Keratinocyte (primary cell): ENCODE measurements around the gene DACT2. TPM values are rescaled to one million over a fixed set of nuclear protein-coding genes. Genes with fewer than 3 reads are reported as not detected.

Experiments used
- DNase-seq: peaks from one replicate; pipeline ENCODE4 v3.0.0-alpha.2; 2011; ENCODE audit warnings: low read depth, missing footprints, low spot score
- FAIRE-seq: peaks from 2 replicates; lab custom pipeline; 2011; peaks lifted over from hg19 to GRCh38; lab: Jason Lieb, UNC
- H2AFZ ChIP-seq: 2 replicates; pipeline ENCODE4 v1.6.0; 2012; ENCODE audit warnings: low read length, control low read depth, inconsistent platforms; ENCODE audit not compliant: control insufficient read depth
- H3K27ac ChIP-seq: 2 replicates; pipeline ENCODE4 v1.5.1; 2011; ENCODE audit warnings: low read length; ENCODE audit not compliant: control insufficient read depth, insufficient read depth
- H3K27me3 ChIP-seq: 3 replicates; pipeline ENCODE4 v1.6.0; 2011; ENCODE audit warnings: low read length; ENCODE audit not compliant: control insufficient read depth, insufficient read depth; ENCODE audit errors: extremely low read depth
- H3K36me3 ChIP-seq, 2 experiments: 2 replicates in 1 of 2; 3 replicates in 1 of 2; pipeline ENCODE4 v1.5.1; 2011; ENCODE audit warnings: low read length in 2 of 2, mild to moderate bottlenecking in 1 of 2; ENCODE audit not compliant: control insufficient read depth in 2 of 2, insufficient read depth in 2 of 2; ENCODE audit errors: extremely low read depth in 1 of 2
- H3K4me1 ChIP-seq: 3 replicates; pipeline ENCODE4 v1.5.1; 2011; ENCODE audit warnings: low read length; ENCODE audit not compliant: control insufficient read depth, insufficient read depth; ENCODE audit errors: extremely low read depth
- H3K4me2 ChIP-seq: 3 replicates; pipeline ENCODE4 v1.6.0; 2011; ENCODE audit warnings: low read depth, low read length; ENCODE audit not compliant: control insufficient read depth, insufficient read depth; ENCODE audit errors: extremely low read depth
- H3K4me3 ChIP-seq, 3 experiments: fragments of 200-600 bp in 1 of 3; sonication (generic) in 1 of 3; 2 replicates in 2 of 3; 3 replicates in 1 of 3; pipeline ENCODE4 v1.5.1; 2011 to 2016; ENCODE audit warnings: low read length in 3 of 3, mild to moderate bottlenecking in 3 of 3, control low read depth in 2 of 3, inconsistent platforms in 1 of 3, low read depth in 1 of 3, mixed read lengths in 1 of 3, mixed run types in 1 of 3, moderate library complexity in 1 of 3; ENCODE audit not compliant: control insufficient read depth in 2 of 3, insufficient read depth in 2 of 3; ENCODE audit errors: extremely low read depth in 1 of 3
- H3K79me2 ChIP-seq: 2 replicates; pipeline ENCODE4 v1.6.0; 2012; ENCODE audit warnings: low read length; ENCODE audit not compliant: control insufficient read depth, insufficient read depth
- H3K9ac ChIP-seq: 3 replicates; pipeline ENCODE4 v1.6.0; 2011; ENCODE audit warnings: low read length; ENCODE audit not compliant: control insufficient read depth, insufficient read depth; ENCODE audit errors: extremely low read depth
- H3K9me1 ChIP-seq: 3 replicates; pipeline ENCODE4 v1.6.0; 2011; ENCODE audit warnings: low read length; ENCODE audit not compliant: control insufficient read depth, insufficient read depth; ENCODE audit errors: extremely low read depth
- H3K9me3 ChIP-seq: 2 replicates; pipeline ENCODE4 v1.5.1; 2012; ENCODE audit warnings: low read depth, low read length; ENCODE audit not compliant: control insufficient read depth
- H4K20me1 ChIP-seq: 3 replicates; pipeline ENCODE4 v1.6.0; 2011; ENCODE audit warnings: low read length; ENCODE audit not compliant: control insufficient read depth, insufficient read depth; ENCODE audit errors: extremely low read depth
- EZH2 ChIP-seq: IDR thresholded peaks from one replicate; pipeline ENCODE4 v1.6.1; 2012; ENCODE audit warnings: inconsistent platforms, mild to moderate bottlenecking, low read length, moderate library complexity
- dilution Hi-C: fragments of 300-500 bp; cut with MboI; formaldehyde crosslinking; loops from one replicate; pipeline ENCODE4 v1.7.0; 2020; ENCODE audit warnings: low sequenced_read_pairs; ENCODE audit not compliant: extremely low pct_ligation_motif_present
- polyA plus RNA-seq, 5 experiments: library from polyadenylated mRNA; depleted of rRNA in 3 of 5; stranded (reverse) in 3 of 5; stranded (forward) in 1 of 5; unstranded in 1 of 5; fragments of >200 nt; gene quantifications; 1 replicate in 1 of 5; 2 replicates in 3 of 5; 3 replicates in 1 of 5; pipeline versions ENCODE4 v1.2.1 to v1.2.3, GENCODE V29; 2011 to 2012; ENCODE audit warnings: missing spikeins in 2 of 5, low read depth in 1 of 5, low replicate concordance in 1 of 5
- TF ChIP-seq, protein P1 (sequence below), 3 experiments: IDR thresholded peaks in 1 of 3; conservative IDR thresholded peaks in 1 of 3; optimal IDR thresholded peaks in 1 of 3; 2 replicates in 2 of 3; 3 replicates in 1 of 3; pipeline versions ENCODE3 to v1.5.1; 2011; ENCODE audit warnings: low read length in 3 of 3, mild to moderate bottlenecking in 3 of 3, moderate library complexity in 2 of 3, control low read depth in 1 of 3, inconsistent platforms in 1 of 3; ENCODE audit not compliant: insufficient read depth in 2 of 3; ENCODE audit errors: extremely low read depth in 1 of 3

DACT2 gene
- polyA plus RNA-seq, 1 donor (not counting 4 experiments of a cell fraction or from before 2014, with no cell fraction given), result 0.09 TPM

DNA sequence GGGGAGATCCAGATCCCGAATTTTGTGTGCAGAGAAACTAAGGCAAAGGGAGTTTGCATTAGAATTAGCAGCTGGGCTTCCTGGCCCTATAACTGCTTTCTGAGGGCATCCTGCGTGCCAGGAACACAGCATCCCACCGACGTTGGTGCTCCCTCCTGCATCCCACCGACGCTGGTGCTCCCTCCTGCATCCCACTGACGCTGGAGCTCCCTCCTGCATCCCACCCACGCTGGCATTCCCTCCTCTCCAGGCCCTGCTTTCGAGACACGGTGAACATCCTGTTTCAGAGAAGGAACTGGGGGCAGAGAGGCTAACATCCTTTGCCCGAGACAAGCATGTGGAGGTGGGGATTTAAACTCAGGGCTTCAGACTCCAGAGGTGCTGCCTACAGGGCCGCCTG lies 44.4 kb downstream of the DACT2 start:
- Histone ChIP-seq H3K4me1 (no peaks in the 10 kb centered on the region), H3K9me1 (no peaks in the 10 kb centered on the region), H3K9me3 (no peaks in the 10 kb centered on the region), H3K4me3 (no peak overlapping the region), H3K4me2 (no peak overlapping the region), H3K27me3 (peaks cover 21% of the 10 kb centered on the region), H4K20me1 (no peaks in the 10 kb centered on the region), H3K27ac (no peak overlapping the region), H3K9ac (no peak overlapping the region), H3K36me3 (no peaks in the 10 kb centered on the region), H2AFZ (no peak overlapping the region), H3K79me2 (no peaks in the 10 kb centered on the region)
- DNase-seq, result no peak
- TF ChIP-seq, protein P1, sequence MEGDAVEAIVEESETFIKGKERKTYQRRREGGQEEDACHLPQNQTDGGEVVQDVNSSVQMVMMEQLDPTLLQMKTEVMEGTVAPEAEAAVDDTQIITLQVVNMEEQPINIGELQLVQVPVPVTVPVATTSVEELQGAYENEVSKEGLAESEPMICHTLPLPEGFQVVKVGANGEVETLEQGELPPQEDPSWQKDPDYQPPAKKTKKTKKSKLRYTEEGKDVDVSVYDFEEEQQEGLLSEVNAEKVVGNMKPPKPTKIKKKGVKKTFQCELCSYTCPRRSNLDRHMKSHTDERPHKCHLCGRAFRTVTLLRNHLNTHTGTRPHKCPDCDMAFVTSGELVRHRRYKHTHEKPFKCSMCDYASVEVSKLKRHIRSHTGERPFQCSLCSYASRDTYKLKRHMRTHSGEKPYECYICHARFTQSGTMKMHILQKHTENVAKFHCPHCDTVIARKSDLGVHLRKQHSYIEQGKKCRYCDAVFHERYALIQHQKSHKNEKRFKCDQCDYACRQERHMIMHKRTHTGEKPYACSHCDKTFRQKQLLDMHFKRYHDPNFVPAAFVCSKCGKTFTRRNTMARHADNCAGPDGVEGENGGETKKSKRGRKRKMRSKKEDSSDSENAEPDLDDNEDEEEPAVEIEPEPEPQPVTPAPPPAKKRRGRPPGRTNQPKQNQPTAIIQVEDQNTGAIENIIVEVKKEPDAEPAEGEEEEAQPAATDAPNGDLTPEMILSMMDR (optimal IDR thresholded peaks at IDR 0.05 in 1 of 3, IDR thresholded peaks at IDR 0.05 in 1 of 3, conservative IDR thresholded peaks at IDR 0.05 in 1 of 3; ENCODE audit: extremely low read depth in 1 of 3, insufficient read depth in 2 of 3, low read length in 3 of 3), result no peak
- no peak for TF ChIP-seq EZH2
- dilution Hi-C loops, result no loop called here
- FAIRE-seq, result no peak

DNA sequence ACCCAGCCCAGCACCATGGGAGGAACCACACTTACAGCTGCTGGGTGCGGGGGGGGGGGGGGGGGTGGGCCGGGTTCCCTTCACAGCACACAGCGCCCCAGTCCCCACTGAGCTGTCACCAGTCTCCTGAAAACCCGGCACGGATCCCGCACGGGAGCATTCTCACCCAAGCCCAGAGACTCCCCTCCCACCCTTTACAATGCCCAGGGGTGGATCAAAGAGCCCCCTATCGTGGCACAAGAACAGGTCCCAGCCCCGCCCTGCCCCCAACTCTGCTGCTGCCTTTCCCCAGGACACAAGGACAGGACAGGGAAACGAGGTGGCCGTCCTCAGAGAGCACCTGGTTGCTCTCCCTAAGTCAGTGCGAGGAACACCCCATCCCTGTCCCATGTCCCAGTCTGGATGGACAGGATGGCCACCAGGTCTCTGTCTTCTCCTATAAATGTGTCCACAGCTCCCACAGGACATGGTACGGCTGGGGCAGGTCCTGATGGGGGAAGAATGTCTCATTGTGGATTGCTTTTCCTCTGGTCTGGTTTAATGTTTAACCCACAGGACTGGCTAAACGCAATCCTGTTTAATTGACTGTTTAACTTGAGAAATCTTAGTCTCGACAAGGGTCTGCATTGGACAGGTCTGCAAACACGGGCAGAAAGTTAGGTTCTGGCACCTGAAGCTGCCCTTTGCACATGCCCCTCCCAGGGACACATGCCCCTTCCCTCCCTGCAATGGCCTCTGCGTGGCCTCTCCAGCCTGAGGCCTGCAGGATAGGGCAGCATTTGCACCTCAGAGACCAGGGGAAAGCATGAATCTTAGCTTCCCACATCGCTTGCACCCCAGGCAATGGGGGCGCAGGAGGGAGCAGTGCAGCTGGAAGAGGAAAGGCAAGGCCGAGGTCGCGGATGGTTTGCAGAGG lies 45.3 kb downstream of the DACT2 start:
- H3K4me3 ChIP-seq, result no peak overlapping the region
- no peaks in the 10 kb centered on the region for H3K36me3 ChIP-seq
- no peaks in the 10 kb centered on the region for H3K9me1 ChIP-seq
- H3K4me2 ChIP-seq, result no peak overlapping the region
- H3K9me3 ChIP-seq, result no peaks in the 10 kb centered on the region
- H2AFZ ChIP-seq, result no peak overlapping the region
- peaks cover 21% of the 10 kb centered on the region for H3K27me3 ChIP-seq
- no peaks in the 10 kb centered on the region for H4K20me1 ChIP-seq
- FAIRE-seq (no peak), DNase-seq (no peak)
- no peaks in the 10 kb centered on the region for H3K79me2 ChIP-seq
- dilution Hi-C loops, result no loop called here
- H3K27ac ChIP-seq, result no peak overlapping the region
- no peak overlapping the region for H3K9ac ChIP-seq
- TF ChIP-seq, protein P1 (optimal IDR thresholded peaks at IDR 0.05 in 1 of 3, IDR thresholded peaks at IDR 0.05 in 1 of 3, conservative IDR thresholded peaks at IDR 0.05 in 1 of 3; ENCODE audit: extremely low read depth in 1 of 3, insufficient read depth in 2 of 3, low read length in 3 of 3), result no peak
- TF ChIP-seq EZH2, result no peak
- no peaks in the 10 kb centered on the region for H3K4me1 ChIP-seq
